ENCODE results near the gene IFT122.

DNA sequence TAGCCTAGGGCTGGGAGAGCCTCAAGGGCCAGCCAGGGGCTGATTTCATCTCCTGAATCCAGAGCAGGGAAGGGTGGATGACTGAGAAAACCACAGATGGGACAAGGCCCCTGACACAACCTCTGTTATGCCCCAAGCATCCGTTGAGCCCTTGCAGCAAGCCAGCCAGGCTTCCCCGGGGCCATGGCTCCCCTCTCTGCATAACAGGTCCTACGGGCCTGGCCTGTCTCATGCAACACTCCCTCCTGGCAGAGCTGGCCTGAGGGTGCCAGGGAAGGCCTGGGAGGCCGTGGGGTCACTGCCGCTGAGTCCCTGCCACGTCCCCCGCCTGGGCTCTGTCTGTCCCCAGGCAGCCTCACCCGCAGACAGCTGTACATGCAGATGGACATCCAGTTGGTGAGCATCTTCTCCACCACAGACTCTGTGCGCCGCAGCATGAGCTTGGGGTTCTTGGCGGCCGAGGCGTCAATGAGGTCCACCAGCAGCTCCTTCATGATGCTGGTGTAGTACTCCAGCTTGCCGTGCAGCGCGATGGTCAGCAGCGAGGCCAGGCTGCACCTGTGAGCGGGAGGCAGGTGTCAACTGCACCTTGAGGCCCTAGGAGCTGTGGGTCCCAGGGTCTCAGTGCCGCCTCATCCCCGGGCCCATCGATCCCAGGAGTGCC lies 125.1 kb downstream of the IFT122 start:
- TF ChIP-seq, protein P1, sequence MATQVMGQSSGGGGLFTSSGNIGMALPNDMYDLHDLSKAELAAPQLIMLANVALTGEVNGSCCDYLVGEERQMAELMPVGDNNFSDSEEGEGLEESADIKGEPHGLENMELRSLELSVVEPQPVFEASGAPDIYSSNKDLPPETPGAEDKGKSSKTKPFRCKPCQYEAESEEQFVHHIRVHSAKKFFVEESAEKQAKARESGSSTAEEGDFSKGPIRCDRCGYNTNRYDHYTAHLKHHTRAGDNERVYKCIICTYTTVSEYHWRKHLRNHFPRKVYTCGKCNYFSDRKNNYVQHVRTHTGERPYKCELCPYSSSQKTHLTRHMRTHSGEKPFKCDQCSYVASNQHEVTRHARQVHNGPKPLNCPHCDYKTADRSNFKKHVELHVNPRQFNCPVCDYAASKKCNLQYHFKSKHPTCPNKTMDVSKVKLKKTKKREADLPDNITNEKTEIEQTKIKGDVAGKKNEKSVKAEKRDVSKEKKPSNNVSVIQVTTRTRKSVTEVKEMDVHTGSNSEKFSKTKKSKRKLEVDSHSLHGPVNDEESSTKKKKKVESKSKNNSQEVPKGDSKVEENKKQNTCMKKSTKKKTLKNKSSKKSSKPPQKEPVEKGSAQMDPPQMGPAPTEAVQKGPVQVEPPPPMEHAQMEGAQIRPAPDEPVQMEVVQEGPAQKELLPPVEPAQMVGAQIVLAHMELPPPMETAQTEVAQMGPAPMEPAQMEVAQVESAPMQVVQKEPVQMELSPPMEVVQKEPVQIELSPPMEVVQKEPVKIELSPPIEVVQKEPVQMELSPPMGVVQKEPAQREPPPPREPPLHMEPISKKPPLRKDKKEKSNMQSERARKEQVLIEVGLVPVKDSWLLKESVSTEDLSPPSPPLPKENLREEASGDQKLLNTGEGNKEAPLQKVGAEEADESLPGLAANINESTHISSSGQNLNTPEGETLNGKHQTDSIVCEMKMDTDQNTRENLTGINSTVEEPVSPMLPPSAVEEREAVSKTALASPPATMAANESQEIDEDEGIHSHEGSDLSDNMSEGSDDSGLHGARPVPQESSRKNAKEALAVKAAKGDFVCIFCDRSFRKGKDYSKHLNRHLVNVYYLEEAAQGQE (IDR thresholded peaks at IDR 0.05; ENCODE audit: insufficient replicate concordance, low read depth): no peak
- TF ChIP-seq, protein P2, sequence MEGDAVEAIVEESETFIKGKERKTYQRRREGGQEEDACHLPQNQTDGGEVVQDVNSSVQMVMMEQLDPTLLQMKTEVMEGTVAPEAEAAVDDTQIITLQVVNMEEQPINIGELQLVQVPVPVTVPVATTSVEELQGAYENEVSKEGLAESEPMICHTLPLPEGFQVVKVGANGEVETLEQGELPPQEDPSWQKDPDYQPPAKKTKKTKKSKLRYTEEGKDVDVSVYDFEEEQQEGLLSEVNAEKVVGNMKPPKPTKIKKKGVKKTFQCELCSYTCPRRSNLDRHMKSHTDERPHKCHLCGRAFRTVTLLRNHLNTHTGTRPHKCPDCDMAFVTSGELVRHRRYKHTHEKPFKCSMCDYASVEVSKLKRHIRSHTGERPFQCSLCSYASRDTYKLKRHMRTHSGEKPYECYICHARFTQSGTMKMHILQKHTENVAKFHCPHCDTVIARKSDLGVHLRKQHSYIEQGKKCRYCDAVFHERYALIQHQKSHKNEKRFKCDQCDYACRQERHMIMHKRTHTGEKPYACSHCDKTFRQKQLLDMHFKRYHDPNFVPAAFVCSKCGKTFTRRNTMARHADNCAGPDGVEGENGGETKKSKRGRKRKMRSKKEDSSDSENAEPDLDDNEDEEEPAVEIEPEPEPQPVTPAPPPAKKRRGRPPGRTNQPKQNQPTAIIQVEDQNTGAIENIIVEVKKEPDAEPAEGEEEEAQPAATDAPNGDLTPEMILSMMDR (IDR thresholded peaks at IDR 0.05; ENCODE audit: insufficient read depth, low read length): no peak
